Spleen (tissue), 7 donors: Measurements from ENCODE around the gene FAM131C.

Experiments used
- POLR2AphosphoS5 ChIP-seq, 3 donors: sonication (generic); formaldehyde crosslinking; IDR thresholded peaks; one replicate each; pipeline ENCODE4 v1.5.1; 2017; ENCODE audit warnings: antibody characterized with exemption in 3 of 3
- TF ChIP-seq, protein P1 (sequence below), 11 experiments: fragments of 200-600 bp in 7 of 11; fragments of 450-650 bp in 4 of 11; sonication (generic) in 4 of 11; IDR thresholded peaks in 8 of 11; conservative IDR thresholded peaks in 3 of 11; 1 replicate in 7 of 11; 2 replicates in 4 of 11; pipeline versions ENCODE4 v1.4.0 to v1.8.0; 2016 to 2021; ENCODE audit warnings: antibody characterized with exemption in 11 of 11, inconsistent platforms in 4 of 11, mild to moderate bottlenecking in 1 of 11
- donor health status: DM: no; HTN: no; CAD: no; lungs with moderate emphysema.
- donor health status: DM: no; HTN: no; CAD: no.
- donor health status: DM: no; HTN: no; CAD: no.

GRCh38 chr1:16117369-16117768 is 43.9 kb upstream of the FAM131C start:
- TF ChIP-seq, protein P1, sequence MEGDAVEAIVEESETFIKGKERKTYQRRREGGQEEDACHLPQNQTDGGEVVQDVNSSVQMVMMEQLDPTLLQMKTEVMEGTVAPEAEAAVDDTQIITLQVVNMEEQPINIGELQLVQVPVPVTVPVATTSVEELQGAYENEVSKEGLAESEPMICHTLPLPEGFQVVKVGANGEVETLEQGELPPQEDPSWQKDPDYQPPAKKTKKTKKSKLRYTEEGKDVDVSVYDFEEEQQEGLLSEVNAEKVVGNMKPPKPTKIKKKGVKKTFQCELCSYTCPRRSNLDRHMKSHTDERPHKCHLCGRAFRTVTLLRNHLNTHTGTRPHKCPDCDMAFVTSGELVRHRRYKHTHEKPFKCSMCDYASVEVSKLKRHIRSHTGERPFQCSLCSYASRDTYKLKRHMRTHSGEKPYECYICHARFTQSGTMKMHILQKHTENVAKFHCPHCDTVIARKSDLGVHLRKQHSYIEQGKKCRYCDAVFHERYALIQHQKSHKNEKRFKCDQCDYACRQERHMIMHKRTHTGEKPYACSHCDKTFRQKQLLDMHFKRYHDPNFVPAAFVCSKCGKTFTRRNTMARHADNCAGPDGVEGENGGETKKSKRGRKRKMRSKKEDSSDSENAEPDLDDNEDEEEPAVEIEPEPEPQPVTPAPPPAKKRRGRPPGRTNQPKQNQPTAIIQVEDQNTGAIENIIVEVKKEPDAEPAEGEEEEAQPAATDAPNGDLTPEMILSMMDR (IDR thresholded peaks at IDR 0.05 in 8 of 11, conservative IDR thresholded peaks at IDR 0.05 in 3 of 11) = no peak
- TF ChIP-seq POLR2AphosphoS5 (IDR thresholded peaks at IDR 0.05) = no peak
